Measurements from ENCODE around the gene MAFG.
"Not testable (repeated sequence)": the region's sequence is repeated elsewhere in the genome, so short reads cannot be mapped to it uniquely, and the experiment has no call there.

Gene MAFG

GRCh38 chr17:81957691-81958432 lies 30.3 kb upstream of the MAFG start:
- TF ChIP-seq CTCF (IDR thresholded peaks at IDR 0.05; ENCODE audit: low read depth, low read length, missing control alignments): no peak
- H3K4me3 ChIP-seq (replicated peaks; ENCODE audit: low read depth, low read length): no peak overlapping the region
- no peak for DNase-seq (ENCODE audit: extremely low read depth, low read depth)

DNA sequence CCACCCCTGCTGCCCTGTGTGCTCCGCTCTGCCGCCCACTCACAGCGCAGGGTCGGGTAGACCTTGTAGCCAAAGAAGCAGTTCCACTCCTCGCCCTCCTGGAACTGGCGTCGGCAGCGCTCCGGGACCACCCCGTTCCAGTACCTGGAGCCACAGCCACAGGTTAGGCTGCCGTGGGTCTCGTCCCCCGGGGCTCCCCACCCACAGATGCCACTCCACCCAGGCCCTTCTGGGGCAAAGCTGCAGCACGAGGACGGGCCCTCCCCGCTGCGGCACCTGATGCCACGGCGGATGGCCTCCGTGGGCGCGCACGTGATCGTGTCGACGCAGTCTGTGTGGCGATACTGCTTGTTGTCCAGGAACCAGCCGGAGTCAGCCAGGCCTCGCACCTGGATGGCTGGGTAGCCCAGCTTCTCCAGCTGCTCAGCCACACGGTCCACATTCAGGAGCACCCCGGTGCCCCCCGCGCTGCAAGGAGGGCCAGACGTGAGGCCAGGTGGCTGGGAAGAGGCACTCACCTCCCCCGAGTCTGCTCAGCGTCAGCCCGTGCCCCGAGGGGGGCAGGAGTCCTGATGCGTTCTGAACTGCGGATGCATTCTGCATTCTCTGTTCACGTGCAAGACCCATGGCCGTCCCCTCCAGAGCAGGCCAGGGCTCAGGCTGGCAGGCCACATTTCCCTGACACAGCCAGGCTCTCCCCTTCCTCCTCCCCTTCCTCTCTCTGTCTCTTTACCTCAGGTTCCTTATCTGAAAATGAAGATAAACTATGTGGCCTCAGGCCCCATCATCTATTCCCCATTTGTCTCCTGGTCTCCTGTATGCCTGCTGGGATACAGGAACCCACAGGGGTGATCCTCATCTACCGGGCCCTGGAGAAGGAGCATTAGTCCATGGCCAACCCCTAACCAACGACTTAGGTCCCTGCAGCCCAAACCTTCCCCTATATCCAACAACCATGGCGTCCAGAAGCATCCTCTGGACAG lies 29.4 kb upstream of the MAFG start:
- H3K4me3 ChIP-seq (replicated peaks; ENCODE audit: low read depth, low read length): no peak overlapping the region
- no peak for TF ChIP-seq CTCF (IDR thresholded peaks at IDR 0.05; ENCODE audit: low read depth, low read length, missing control alignments)
- no peak for DNase-seq (ENCODE audit: extremely low read depth, low read depth)

GRCh38 chr17:81955756-81956544 lies 28.4 kb upstream of the MAFG start:
- H3K4me3 ChIP-seq (replicated peaks; ENCODE audit: low read depth, low read length): no peak overlapping the region
- TF ChIP-seq CTCF (IDR thresholded peaks at IDR 0.05; ENCODE audit: low read depth, low read length, missing control alignments): no peak
- no peak for DNase-seq (ENCODE audit: extremely low read depth, low read depth)

DNA sequence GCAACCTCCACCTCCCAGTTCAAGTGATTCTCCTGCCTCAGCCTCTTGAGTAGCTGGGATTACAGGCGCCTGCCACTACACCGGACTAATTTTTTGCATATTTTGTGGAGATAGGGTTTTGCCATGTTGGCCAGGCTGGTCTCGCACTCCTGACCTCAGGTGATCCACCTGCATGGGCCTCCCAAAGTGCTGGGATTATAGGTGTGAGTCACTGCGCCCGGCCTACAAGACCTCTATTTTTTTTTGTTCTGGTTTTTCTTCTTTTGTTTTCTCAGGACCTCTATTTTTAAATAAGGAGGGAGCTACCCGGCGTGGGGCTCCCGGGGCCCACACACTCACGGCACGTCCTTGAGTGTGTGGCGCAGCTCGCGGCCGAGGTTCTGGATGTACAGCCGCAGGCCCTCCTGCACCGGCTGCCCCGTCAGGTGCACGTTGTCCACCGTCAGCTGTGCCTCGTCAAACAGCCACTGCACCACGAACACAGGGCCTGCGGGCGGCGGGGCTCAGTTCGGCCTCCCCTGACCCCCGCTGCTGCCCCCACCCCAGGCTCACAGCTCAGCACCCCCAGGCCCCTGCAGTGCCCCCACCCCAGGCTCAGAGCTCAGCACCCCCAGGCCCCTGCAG lies 27.6 kb upstream of the MAFG start:
- H3K4me3 ChIP-seq (replicated peaks; ENCODE audit: low read depth, low read length): no peak overlapping the region
- no peak for DNase-seq (ENCODE audit: extremely low read depth, low read depth)
- no peak for TF ChIP-seq CTCF (IDR thresholded peaks at IDR 0.05; ENCODE audit: low read depth, low read length, missing control alignments)

DNA sequence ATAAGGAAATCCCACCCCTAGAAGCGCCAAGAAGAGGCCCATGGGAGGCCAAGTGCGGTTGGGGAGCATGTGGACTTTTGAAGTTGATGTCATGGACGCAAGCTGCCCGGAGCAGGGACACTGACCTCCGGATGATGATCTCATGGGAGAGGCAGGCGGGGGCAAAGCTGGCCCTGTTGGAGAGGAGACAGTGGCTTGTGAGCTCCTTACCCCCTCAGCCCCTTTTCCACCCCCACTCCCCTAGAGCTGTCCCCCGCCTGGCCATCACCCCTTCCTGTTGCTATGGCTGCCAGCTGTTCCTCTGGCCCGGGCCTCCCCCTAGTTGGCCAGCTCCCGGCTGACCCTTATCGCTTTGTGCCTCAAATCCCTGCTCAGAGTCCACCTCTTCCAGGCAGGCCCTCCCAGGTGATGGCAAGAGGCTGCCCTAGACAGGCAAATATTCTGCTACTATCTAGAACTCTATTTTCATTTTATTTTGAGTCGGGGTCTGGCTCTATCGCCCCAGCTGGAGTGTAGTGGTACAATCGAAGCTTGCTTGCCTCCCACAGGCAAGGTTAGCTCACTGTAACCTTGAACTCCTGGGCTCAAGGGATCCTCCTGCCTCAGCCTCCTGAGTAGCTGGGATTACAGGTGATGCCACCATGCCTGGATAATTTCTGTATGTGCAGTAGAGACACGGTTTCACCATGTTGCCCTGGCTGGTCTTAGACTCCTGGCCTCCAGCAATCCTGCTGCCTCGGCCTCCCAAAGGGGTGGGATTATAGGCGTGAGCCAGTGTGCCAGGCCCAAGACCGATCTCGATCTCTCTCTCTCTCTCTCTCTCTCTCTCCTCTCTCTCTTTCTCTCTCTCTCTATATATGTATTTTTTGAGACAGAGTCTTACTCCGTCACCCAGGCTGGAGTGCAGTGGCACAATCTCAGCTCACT lies 26.9 kb upstream of the MAFG start:
- TF ChIP-seq CTCF (IDR thresholded peaks at IDR 0.05; ENCODE audit: low read depth, low read length, missing control alignments): no peak
- H3K4me3 ChIP-seq (replicated peaks; ENCODE audit: low read depth, low read length): no peak overlapping the region

GRCh38 chr17:81953443-81953842 lies 25.9 kb upstream of the MAFG start:
- DNase-seq (ENCODE audit: extremely low read depth, low read depth): not testable (repeated sequence)

More for the DNA sequence above, 26.9 kb upstream of the MAFG start:
- DNase-seq (ENCODE audit: extremely low read depth, low read depth): no peak

More at GRCh38 chr17:81953443-81953842, 25.9 kb upstream of the MAFG start:
- not testable (repeated sequence) for H3K4me3 ChIP-seq (replicated peaks; ENCODE audit: low read depth, low read length)
